OCI-LY7 (cell line): ENCODE data around the gene CTNNBIP1. TPM values are rescaled to one million over a fixed set of nuclear protein-coding genes. Genes with fewer than 3 reads are reported as not detected.

ENCODE experiments used
- BruUV-seq: library from RNA; stranded (reverse); fragments of 400-500 nt; replicated peaks from 2 replicates; lab custom pipeline; 2021; lab: Mats Ljungman, UMichigan
- CTCF ChIA-PET: fragments of 300-600 bp; sonication (Branson Sonifier 250); formaldehyde crosslinking; loops from one replicate; lab custom pipeline; 2022; ENCODE audit warnings: antibody characterized with exemption; ENCODE audit not compliant: unreplicated experiment; lab: Charles Lee
- POLR2A ChIA-PET: fragments of 300-600 bp; sonication (Branson Sonifier 250); formaldehyde crosslinking; loops from one replicate; lab custom pipeline; 2022; ENCODE audit warnings: antibody characterized with exemption; lab: Charles Lee
- DNase-seq: peaks from one replicate; pipeline ENCODE4 v3.0.0-alpha.2; 2015; ENCODE audit warnings: low spot score
- H2AFZ ChIP-seq: fragments of 200-600 bp; sonication (generic), shearing (Covaris generic); 2 replicates; pipeline ENCODE4 v1.6.1; 2014; ENCODE audit warnings: mild to moderate bottlenecking, antibody characterized with exemption, low read length, moderate library complexity
- H3K27ac ChIP-seq: fragments of 200-600 bp; sonication (generic); 2 replicates; pipeline ENCODE4 v1.5.1; 2014; ENCODE audit warnings: mixed run types, low read depth, mild to moderate bottlenecking, moderate library complexity, low read length, inconsistent platforms; ENCODE audit not compliant: poor library complexity, severe bottlenecking
- H3K36me3 ChIP-seq: fragments of 200-600 bp; sonication (generic); 2 replicates; pipeline ENCODE4 v1.6.1; 2014; ENCODE audit warnings: mild to moderate bottlenecking, antibody characterized with exemption, low read length, moderate library complexity, mixed read lengths; ENCODE audit not compliant: insufficient read depth
- H3K4me1 ChIP-seq: fragments of 200-600 bp; sonication (generic); 2 replicates; pipeline ENCODE4 v1.5.1; 2014; ENCODE audit warnings: mild to moderate bottlenecking, low read length; ENCODE audit not compliant: insufficient read depth, poor library complexity, severe bottlenecking
- H3K4me2 ChIP-seq: fragments of 200-600 bp; sonication (generic); 2 replicates; pipeline ENCODE4 v1.6.1; 2014; ENCODE audit warnings: mild to moderate bottlenecking, low read length
- H3K4me3 ChIP-seq: fragments of 200-600 bp; sonication (generic); 2 replicates; pipeline ENCODE4 v1.5.1; 2014; ENCODE audit warnings: mild to moderate bottlenecking, low read depth, low read length; ENCODE audit not compliant: poor library complexity, severe bottlenecking
- H3K79me2 ChIP-seq: fragments of 200-600 bp; sonication (generic); 2 replicates; pipeline ENCODE4 v1.6.1; 2016; ENCODE audit warnings: low read depth, mild to moderate bottlenecking, low read length, moderate library complexity, mixed read lengths; ENCODE audit not compliant: insufficient read depth
- H3K9me2 ChIP-seq: fragments of 200-600 bp; sonication (generic); 2 replicates; pipeline ENCODE4 v1.6.1; 2016; ENCODE audit warnings: mild to moderate bottlenecking, low read length, mixed read lengths; ENCODE audit not compliant: insufficient read depth
- H3K9me3 ChIP-seq: fragments of 200-600 bp; sonication (generic); 2 replicates; pipeline ENCODE4 v1.6.1; 2014; ENCODE audit warnings: mild to moderate bottlenecking, mixed run types, low read length, mixed read lengths
- H4K20me1 ChIP-seq: fragments of 200-600 bp; sonication (generic); 2 replicates; pipeline ENCODE4 v1.6.1; 2014; ENCODE audit warnings: mild to moderate bottlenecking, antibody characterized with exemption, low read length, moderate library complexity, mixed read lengths; ENCODE audit not compliant: insufficient read depth
- EZH2phosphoT487 ChIP-seq: fragments of 200-600 bp; sonication (generic); IDR thresholded peaks from 2 replicates; pipeline ENCODE4 v1.6.1; 2018; ENCODE audit warnings: low read depth, borderline replicate concordance, mild to moderate bottlenecking, mixed run types, antibody characterized with exemption, low read length, moderate library complexity, mixed read lengths
- intact Hi-C: fragments of 100-400 bp; cut with micrococcal nuclease; formaldehyde crosslinking; loops from one replicate; pipeline ENCODE4 v1.10.0; 2022; ENCODE audit not compliant: unreplicated experiment
- total RNA-seq, 2 experiments: library from RNA; depleted of rRNA in 1 of 2; stranded (reverse); fragments of >200 nt in 1 of 2; shearing (Covaris generic) in 1 of 2; gene quantifications; 2 replicates each; pipeline ENCODE4 v1.2.3, GENCODE V29; 2014 to 2022
- TF ChIP-seq, protein P1 (sequence below): fragments of 200-600 bp; sonication (generic); conservative IDR thresholded peaks from 2 replicates; pipeline ENCODE4 v1.5.1; 2014; ENCODE audit warnings: mild to moderate bottlenecking, antibody characterized with exemption, low read length, moderate library complexity, mixed read lengths

The CTNNBIP1 gene
- total RNA-seq, 2 experiments from 2014 or later, result 14.7 to 17.4 TPM

DNA sequence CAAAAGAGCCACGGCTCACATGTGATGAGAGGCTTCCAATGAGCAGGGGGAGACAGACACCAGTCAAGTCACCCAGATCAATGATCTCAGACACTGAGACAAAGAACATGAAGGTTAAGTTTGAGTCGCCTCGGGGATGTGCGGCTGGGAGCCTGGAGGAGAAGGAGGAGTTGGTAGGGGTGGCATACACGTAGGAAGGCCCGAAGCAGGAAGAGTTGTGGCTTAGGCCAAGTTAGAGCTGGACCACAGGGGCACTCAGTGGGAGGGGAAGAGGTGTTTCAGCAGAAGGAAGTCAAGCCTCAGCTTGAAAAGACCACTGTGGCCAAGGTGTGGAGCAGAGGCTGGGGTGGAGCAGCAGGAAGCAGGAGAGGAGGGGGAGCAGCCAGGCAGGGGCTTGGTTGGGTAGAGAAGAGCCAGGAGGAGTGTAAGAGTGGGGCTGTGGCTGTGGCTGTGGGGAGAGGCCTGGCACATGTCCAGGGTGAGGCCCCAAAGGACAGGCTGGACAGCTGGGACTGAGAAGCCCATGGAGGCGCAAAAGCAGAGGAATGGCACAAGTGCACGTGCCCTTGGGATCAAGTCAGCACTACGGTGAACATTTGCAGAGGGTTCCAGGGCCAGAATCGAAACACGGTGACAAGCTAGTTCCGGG, 27.6 kb downstream of the CTNNBIP1 start:
- intact Hi-C loops, result no loop called here
- Histone ChIP-seq H4K20me1 (no peaks in the 10 kb centered on the region), H2AFZ (no peak overlapping the region), H3K4me2 (no peak overlapping the region), H3K27ac (no peak overlapping the region), H3K9me3 (no peaks in the 10 kb centered on the region), H3K9me2 (no peaks in the 10 kb centered on the region), H3K4me1 (peaks cover 6% of the 10 kb centered on the region), H3K36me3 (no peaks in the 10 kb centered on the region), H3K79me2 (no peaks in the 10 kb centered on the region), H3K4me3 (no peak overlapping the region)
- BruUV-seq, result no TSS peak
- TF ChIP-seq EZH2phosphoT487, result no peak
- TF ChIP-seq, protein P1, sequence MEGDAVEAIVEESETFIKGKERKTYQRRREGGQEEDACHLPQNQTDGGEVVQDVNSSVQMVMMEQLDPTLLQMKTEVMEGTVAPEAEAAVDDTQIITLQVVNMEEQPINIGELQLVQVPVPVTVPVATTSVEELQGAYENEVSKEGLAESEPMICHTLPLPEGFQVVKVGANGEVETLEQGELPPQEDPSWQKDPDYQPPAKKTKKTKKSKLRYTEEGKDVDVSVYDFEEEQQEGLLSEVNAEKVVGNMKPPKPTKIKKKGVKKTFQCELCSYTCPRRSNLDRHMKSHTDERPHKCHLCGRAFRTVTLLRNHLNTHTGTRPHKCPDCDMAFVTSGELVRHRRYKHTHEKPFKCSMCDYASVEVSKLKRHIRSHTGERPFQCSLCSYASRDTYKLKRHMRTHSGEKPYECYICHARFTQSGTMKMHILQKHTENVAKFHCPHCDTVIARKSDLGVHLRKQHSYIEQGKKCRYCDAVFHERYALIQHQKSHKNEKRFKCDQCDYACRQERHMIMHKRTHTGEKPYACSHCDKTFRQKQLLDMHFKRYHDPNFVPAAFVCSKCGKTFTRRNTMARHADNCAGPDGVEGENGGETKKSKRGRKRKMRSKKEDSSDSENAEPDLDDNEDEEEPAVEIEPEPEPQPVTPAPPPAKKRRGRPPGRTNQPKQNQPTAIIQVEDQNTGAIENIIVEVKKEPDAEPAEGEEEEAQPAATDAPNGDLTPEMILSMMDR, result no peak
- ChIA-PET POLR2A (no interaction called here), CTCF (interaction anchor here (0.6 kb wide), 1 partner anchor 71 kb away, joined by 5 read pairs; no protein-coding TSS in a partner anchor)
- no peak for DNase-seq

DNA sequence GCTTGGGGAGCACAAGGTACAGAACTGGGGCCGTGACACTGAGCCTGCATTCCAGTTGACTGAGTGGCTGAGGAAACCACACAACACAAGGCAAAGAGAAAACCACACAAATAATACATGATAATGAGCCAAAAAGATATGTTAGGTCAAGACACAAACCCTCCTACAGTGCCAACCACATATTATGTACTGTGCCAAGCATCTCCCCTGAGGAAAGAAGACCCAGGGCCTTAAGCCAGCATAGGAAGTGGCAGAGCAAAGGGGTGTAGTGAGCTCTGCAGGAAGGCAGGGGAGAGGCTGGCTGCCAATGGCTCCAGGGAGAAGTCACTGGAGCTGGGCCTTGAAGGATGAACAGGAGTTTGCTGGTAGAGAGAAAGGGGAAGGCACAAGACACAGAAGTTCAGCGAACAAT, 28.2 kb downstream of the CTNNBIP1 start:
- no peak overlapping the region for H3K4me3 ChIP-seq
- TF ChIP-seq, protein P1, result no peak
- no peak for TF ChIP-seq EZH2phosphoT487
- BruUV-seq, result no TSS peak
- H3K4me1 ChIP-seq, result peaks cover 12% of the 10 kb centered on the region
- ChIA-PET CTCF (no interaction called here), POLR2A (interaction anchor here (0.6 kb wide), 1 partner anchor 186 kb away, joined by 4 read pairs; no protein-coding TSS in a partner anchor)
- no peaks in the 10 kb centered on the region for H3K9me3 ChIP-seq
- no peaks in the 10 kb centered on the region for H4K20me1 ChIP-seq
- no peak overlapping the region for H3K27ac ChIP-seq
- intact Hi-C loops, result no loop called here
- no peaks in the 10 kb centered on the region for H3K36me3 ChIP-seq
- no peaks in the 10 kb centered on the region for H3K79me2 ChIP-seq
- no peak overlapping the region for H3K4me2 ChIP-seq
- no peak overlapping the region for H2AFZ ChIP-seq
- no peaks in the 10 kb centered on the region for H3K9me2 ChIP-seq
- no peak for DNase-seq

DNA sequence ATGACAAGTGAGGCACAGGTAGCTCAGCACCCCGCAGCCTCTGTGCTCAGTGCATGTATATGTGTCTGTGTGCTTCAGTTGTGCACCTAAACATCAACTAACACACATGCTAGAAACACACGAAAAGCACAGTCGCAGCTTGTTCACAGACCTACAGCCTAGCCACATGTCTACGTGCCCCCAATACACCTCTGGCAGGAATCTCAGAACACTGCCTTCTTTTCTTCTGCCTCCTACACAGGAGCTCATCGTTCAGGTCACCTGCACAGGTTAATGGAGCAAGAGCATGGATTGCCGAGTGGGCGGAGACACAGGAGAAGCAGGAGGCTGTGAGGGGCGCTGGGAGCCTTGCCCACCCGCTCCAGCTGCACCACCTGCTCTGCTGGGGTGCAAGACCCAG, 31.7 kb downstream of the CTNNBIP1 start:
- Histone ChIP-seq H2AFZ (no peak overlapping the region), H4K20me1 (no peaks in the 10 kb centered on the region), H3K4me2 (no peak overlapping the region), H3K4me1 (peaks cover 20% of the 10 kb centered on the region), H3K9me2 (no peaks in the 10 kb centered on the region), H3K27ac (no peak overlapping the region), H3K9me3 (no peaks in the 10 kb centered on the region), H3K4me3 (no peak overlapping the region), H3K36me3 (no peaks in the 10 kb centered on the region), H3K79me2 (no peaks in the 10 kb centered on the region)
- no peak for DNase-seq
- TF ChIP-seq EZH2phosphoT487, result no peak
- CTCF ChIA-PET, result interaction anchor here (0.6 kb wide), 1 partner anchor 161 kb away, joined by 3 read pairs; no protein-coding TSS in a partner anchor
- BruUV-seq, result no TSS peak
- intact Hi-C loops, result no loop called here
- POLR2A ChIA-PET, result no interaction called here
